HepG2 (cell line): ENCODE results near the gene B3GNT5. TPM values are rescaled to one million over a fixed set of nuclear protein-coding genes. Genes with fewer than 3 reads are reported as not detected.

Source experiments
- ATAC-seq: fragments of 200-7000 bp; cut with Tn5 transposase; 3 replicates; pipeline ENCODE4 v1.9.1; 2020; ENCODE audit warnings: mild to moderate bottlenecking, moderate library complexity
- BruUV-seq: library from RNA; stranded (reverse); fragments of 400-500 nt; replicated peaks from 2 replicates; lab custom pipeline; 2021; lab: Mats Ljungman, UMichigan
- CTCF ChIA-PET: fragments of 300-600 bp; formaldehyde crosslinking; extraction: SDS; loops from one replicate; lab custom pipeline; 2021; ENCODE audit warnings: low total read pairs, inconsistent platforms, low intra/inter-chr PET ratio; lab: Yijun Ruan, JAX
- POLR2A ChIA-PET: fragments of 350-600 bp; sonication (Branson Sonifier 250); formaldehyde crosslinking; loops from one replicate; lab custom pipeline; 2020; ENCODE audit warnings: antibody characterized with exemption, inconsistent platforms; lab: Yijun Ruan, JAX
- DNase-seq: peaks from one replicate; pipeline ENCODE4 v3.0.0-alpha.2; 2015; ENCODE audit warnings: low spot score
- FAIRE-seq: peaks from 3 replicates; lab custom pipeline; 2011; peaks lifted over from hg19 to GRCh38; lab: Jason Lieb, UNC
- H2AFZ ChIP-seq: one replicate; pipeline ENCODE4 v1.6.1; 2011; ENCODE audit warnings: low read length, inconsistent platforms
- H3K27ac ChIP-seq: fragments of 300-600 bp; 3 replicates; pipeline ENCODE4 v1.8.0; 2011; ENCODE audit warnings: mixed run types, mild to moderate bottlenecking, mixed read lengths, low read length, inconsistent platforms; ENCODE audit not compliant: insufficient read depth; ENCODE audit errors: extremely low read length
- H3K27me3 ChIP-seq, 2 experiments: fragments of 200-600 bp in 1 of 2; 2 replicates in 1 of 2; 3 replicates in 1 of 2; pipeline versions ENCODE4 v1.6.0 to v1.8.0; 2011; ENCODE audit warnings: low read length in 2 of 2, mild to moderate bottlenecking in 2 of 2, moderate library complexity in 2 of 2, inconsistent platforms in 1 of 2; ENCODE audit not compliant: insufficient read depth in 2 of 2, control insufficient read depth in 1 of 2
- H3K36me3 ChIP-seq, 2 experiments: fragments of 200-600 bp in 1 of 2; replicated peaks in 1 of 2; 2 replicates in 1 of 2; 3 replicates in 1 of 2; pipeline versions ENCODE4 v1.5.1 to v1.8.0; 2011; ENCODE audit warnings: low read length in 2 of 2, inconsistent platforms in 1 of 2; ENCODE audit not compliant: insufficient read depth in 2 of 2, control insufficient read depth in 1 of 2
- H3K4me1 ChIP-seq: 2 replicates; pipeline ENCODE4 v1.5.1; 2012; ENCODE audit warnings: low read length, inconsistent platforms; ENCODE audit not compliant: insufficient read depth
- H3K4me2 ChIP-seq: 2 replicates; pipeline ENCODE4 v1.6.0; 2011; ENCODE audit warnings: low read depth, low read length, inconsistent platforms
- H3K4me3 ChIP-seq, 3 experiments: fragments of 200-600 bp in 1 of 3; sonication (generic), shearing (Covaris generic) in 1 of 3; replicated peaks in 1 of 3; 2 replicates each; pipeline ENCODE4 v1.5.1; 2011 to 2016; ENCODE audit warnings: low read length in 3 of 3, inconsistent platforms in 2 of 3, low read depth in 2 of 3, mild to moderate bottlenecking in 2 of 3, control low read depth in 1 of 3, mixed read lengths in 1 of 3; ENCODE audit not compliant: insufficient read depth in 1 of 3
- H3K79me2 ChIP-seq: one replicate; pipeline ENCODE4 v1.6.1; 2011; ENCODE audit warnings: low read length, inconsistent platforms; ENCODE audit not compliant: insufficient read depth
- H3K9ac ChIP-seq: 2 replicates; pipeline ENCODE4 v1.6.0; 2011; ENCODE audit warnings: mild to moderate bottlenecking, low read depth, low read length, inconsistent platforms; ENCODE audit not compliant: insufficient read depth
- H3K9me3 ChIP-seq: 2 replicates; pipeline ENCODE4 v1.5.1; 2012; ENCODE audit warnings: mild to moderate bottlenecking, low read length
- H4K20me1 ChIP-seq: 2 replicates; pipeline ENCODE4 v1.6.0; 2011; ENCODE audit warnings: inconsistent platforms, mild to moderate bottlenecking, low read length, moderate library complexity; ENCODE audit not compliant: insufficient read depth
- ETV5 ChIP-seq: IDR thresholded peaks from 2 replicates; pipeline ENCODE4 v1.6.1; 2018; ENCODE audit warnings: missing biosample characterization, missing genetic modification reagents, inconsistent platforms, borderline replicate concordance
- HBP1 ChIP-seq: IDR thresholded peaks from 2 replicates; pipeline ENCODE4 v1.6.1; 2016; ENCODE audit warnings: low read depth, control low read depth
- KDM1A ChIP-seq: IDR thresholded peaks from 2 replicates; pipeline ENCODE4 v1.6.1; 2016; ENCODE audit warnings: missing compliant biosample characterization
- MXD3 ChIP-seq: IDR thresholded peaks from 2 replicates; pipeline ENCODE4 v1.6.1; 2016; ENCODE audit warnings: mild to moderate bottlenecking, missing biosample characterization, missing genetic modification reagents
- NCOR1 ChIP-seq: fragments of 200-600 bp; sonication (generic); IDR thresholded peaks from 2 replicates; pipeline ENCODE4 v1.7.0; 2017; ENCODE audit warnings: antibody characterized with exemption, low read length, borderline replicate concordance
- NR2F1 ChIP-seq, 2 experiments: fragments of 450-650 bp in 1 of 2; formaldehyde crosslinking in 1 of 2; IDR thresholded peaks; 2 replicates each; pipeline versions ENCODE4 v1.5.0 to v1.6.1; 2016 to 2020; ENCODE audit warnings: mild to moderate bottlenecking in 1 of 2, missing compliant biosample characterization in 1 of 2, missing genetic modification reagents in 1 of 2, moderate library complexity in 1 of 2
- ZKSCAN5 ChIP-seq: sonication (generic); formaldehyde crosslinking; IDR thresholded peaks from 2 replicates; pipeline ENCODE4 v1.5.1; 2020; ENCODE audit warnings: mild to moderate bottlenecking, missing genetic modification reagents
- ZNF407 ChIP-seq: sonication (generic); formaldehyde crosslinking; IDR thresholded peaks from one replicate; pipeline ENCODE4 v1.5.1; 2020; ENCODE audit warnings: mild to moderate bottlenecking, missing genetic modification reagents; ENCODE audit errors: not compliant biosample characterization
- WGBS: methylation state at CpG from one replicate; pipeline ENCODE4 v1.1.6; 2017; ENCODE audit warnings: low lambda C conversion rate; 5-methylcytosine and 5-hydroxymethylcytosine counted together
- in situ Hi-C: cut with HindIII; loops from 2 replicates; pipeline ENCODE4 v1.10.0; 2017; ENCODE audit warnings: low pct_unique_long_range_greater_than_20kb; ENCODE audit not compliant: extremely low pct_ligation_motif_present
- intact Hi-C: fragments of 100-400 bp; cut with micrococcal nuclease; formaldehyde crosslinking; loops from one replicate; pipeline ENCODE4 v1.10.0; 2022; ENCODE audit not compliant: unreplicated experiment
- polyA plus RNA-seq, 8 experiments: library from polyadenylated mRNA; depleted of rRNA in 3 of 8; stranded (reverse) in 7 of 8; unstranded in 1 of 8; fragments of >200 nt; fragmentation: Illumina TruSeq in 4 of 8; extraction: Trizol in 4 of 8; gene quantifications; 2 replicates each; pipeline versions ENCODE4 v1.2.1 to v1.2.3, GENCODE V29; 2011 to 2016; ENCODE audit warnings: low read depth in 4 of 8, missing spikeins in 1 of 8, mixed read lengths in 1 of 8; ENCODE audit not compliant: insufficient read depth in 1 of 8
- total RNA-seq, 5 experiments: library from RNA; depleted of rRNA; stranded (reverse); fragments of >200 nt; fragmentation: Illumina TruSeq; extraction: Trizol; gene quantifications; 2 replicates each; pipeline ENCODE4 v1.2.3, GENCODE V29; 2016; ENCODE audit warnings: low read depth in 1 of 5

Gene B3GNT5
- total and polyA plus RNA-seq, 2 of the 13 experiments (the other 11 are each of a cell fraction or from before 2014, with no cell fraction given): not detected

GRCh38 chr3:183313351-183313750 lies 60.3 kb downstream of the B3GNT5 start:
- no peak overlapping the region for H3K9ac ChIP-seq
- no peak overlapping the region for H2AFZ ChIP-seq
- TF ChIP-seq HBP1 (CRISPR knock-in tag) (no peak), MXD3 (CRISPR knock-in tag) (no peak), NR2F1 (CRISPR knock-in tag; IDR thresholded peaks at IDR 0.05) (no peak), NCOR1 (no peak), ZNF407 (CRISPR knock-in tag) (no peak), ZKSCAN5 (CRISPR knock-in tag) (no peak), ETV5 (CRISPR knock-in tag) (no peak), KDM1A (no peak)
- no peak overlapping the region for H3K4me2 ChIP-seq
- no peak overlapping the region for H3K27ac ChIP-seq
- POLR2A ChIA-PET: no interaction called here
- H3K4me3 ChIP-seq: no peak overlapping the region
- H3K4me1 ChIP-seq: peaks cover 11% of the 10 kb centered on the region
- intact Hi-C loops (no loop called here), in situ Hi-C loops (no loop called here)
- BruUV-seq: no TSS peak
- H3K9me3 ChIP-seq: no peaks in the 10 kb centered on the region
- no peaks in the 10 kb centered on the region for H3K79me2 ChIP-seq
- H4K20me1 ChIP-seq: no peaks in the 10 kb centered on the region
- DNase-seq (no peak), FAIRE-seq (no peak), ATAC-seq (no peak)
- peaks cover 2 to 15% of the 10 kb centered on the region in 2 experiments; a peak in 2 of 5 replicates for H3K27me3 ChIP-seq
- CTCF ChIA-PET: no interaction called here
- no peaks in the 10 kb centered on the region for H3K36me3 ChIP-seq
- 65% methylated on average over 4 of the region's 4 CpGs for WGBS
